Endodermal cell (in vitro differentiated cells): ENCODE data around the gene PLEKHO1. TPM values are rescaled to one million over a fixed set of nuclear protein-coding genes. Genes with fewer than 3 reads are reported as not detected.
"Not testable (repeated sequence)": the region's sequence is repeated elsewhere in the genome, so short reads cannot be mapped to it uniquely, and the experiment has no call there.

Source experiments
- DNase-seq: peaks from one replicate; pipeline ENCODE4 v3.0.0-alpha.2; 2017
- H3K27ac ChIP-seq: 2 replicates; pipeline ENCODE4 v1.5.1; 2013; ENCODE audit warnings: mild to moderate bottlenecking, low read depth, low read length, moderate library complexity
- H3K27me3 ChIP-seq: 2 replicates; pipeline ENCODE4 v1.6.1; 2013; ENCODE audit warnings: mild to moderate bottlenecking, low read length, moderate library complexity; ENCODE audit not compliant: insufficient read depth, control insufficient read depth, poor library complexity, severe bottlenecking
- H3K36me3 ChIP-seq: 2 replicates; pipeline ENCODE4 v1.7.0; 2013; ENCODE audit warnings: mild to moderate bottlenecking, low read length, moderate library complexity; ENCODE audit not compliant: control insufficient read depth, insufficient read depth
- H3K4me1 ChIP-seq: one replicate; pipeline ENCODE4 v1.7.0; 2013; ENCODE audit warnings: low read length; ENCODE audit not compliant: control insufficient read depth, insufficient read depth
- H3K4me3 ChIP-seq: 2 replicates; pipeline ENCODE4 v1.5.1; 2013; ENCODE audit warnings: mild to moderate bottlenecking, low read length, moderate library complexity
- H3K9ac ChIP-seq: 2 replicates; pipeline ENCODE4 v1.6.1; 2013; ENCODE audit warnings: mild to moderate bottlenecking, low read length, moderate library complexity; ENCODE audit not compliant: poor library complexity, severe bottlenecking; ENCODE audit errors: extremely low read depth
- H3K9me3 ChIP-seq: 2 replicates; pipeline ENCODE4 v1.6.1; 2013; ENCODE audit warnings: mild to moderate bottlenecking, low read length, moderate library complexity; ENCODE audit not compliant: control insufficient read depth
- H3K27ac Mint-ChIP-seq: 2 replicates; pipeline ENCODE4 v1.8.0; 2020; ENCODE audit warnings: mixed read lengths
- H3K27me3 Mint-ChIP-seq: 2 replicates; pipeline ENCODE4 v1.8.0; 2021; ENCODE audit warnings: mild to moderate bottlenecking, mixed read lengths; ENCODE audit not compliant: insufficient read depth
- H3K36me3 Mint-ChIP-seq: 2 replicates; pipeline ENCODE4 v1.8.0; 2020; ENCODE audit warnings: low read depth, mixed read lengths
- H3K4me1 Mint-ChIP-seq: 2 replicates; pipeline ENCODE4 v1.8.0; 2020; ENCODE audit warnings: mixed read lengths
- H3K4me3 Mint-ChIP-seq: 2 replicates; pipeline ENCODE4 v1.8.0; 2020; ENCODE audit warnings: mild to moderate bottlenecking, moderate library complexity, mixed read lengths
- H3K9me3 Mint-ChIP-seq: 2 replicates; pipeline ENCODE4 v1.8.0; 2020; ENCODE audit warnings: mild to moderate bottlenecking, mixed read lengths
- CTCF ChIP-seq: fragments of 200-600 bp; sonication (generic); conservative IDR thresholded peaks from 2 replicates; pipeline ENCODE4 v1.5.0; 2021; ENCODE audit warnings: antibody characterized with exemption, mild to moderate bottlenecking
- WGBS, 2 experiments: methylation state at CpG; one replicate each; pipeline versions ENCODE4 v1.1.5 to v1.1.7; 2013; ENCODE audit warnings: missing lambda C conversion rate in 2 of 2, mixed read lengths in 1 of 2; ENCODE audit not compliant: insufficient coverage in 1 of 2, insufficient read length in 1 of 2; 5-methylcytosine and 5-hydroxymethylcytosine counted together
- total RNA-seq, 2 donors: library from RNA; stranded (reverse); fragmentation: NEBNext Ultra II Directional in 1 of 2; extraction: Animal tissue kit (Norgen Biotek cat#: 25700) in 1 of 2; gene quantifications; 2 replicates in 1 of 2; 3 replicates in 1 of 2; pipeline ENCODE4 v1.2.1, GENCODE V29; 2021

The PLEKHO1 gene
- total RNA-seq, 2 donors from 2014 or later, result 42.9 to 46.0 TPM

- Histone ChIP-seq H3K4me3 (no peak overlapping the region), H3K27ac (no peak overlapping the region), H3K27me3 (no peaks in the 10 kb centered on the region), H3K9me3 (peaks cover 6% of the 10 kb centered on the region), H3K4me1 (no peaks in the 10 kb centered on the region), H3K9ac (no peak overlapping the region), H3K36me3 (no peaks in the 10 kb centered on the region)
- Mint-ChIP-seq H3K27me3 (no peaks in the 10 kb centered on the region), H3K4me1 (no peaks in the 10 kb centered on the region), H3K4me3 (no peak overlapping the region), H3K36me3 (no peaks in the 10 kb centered on the region), H3K9me3 (peaks cover 6% of the 10 kb centered on the region), H3K27ac (no peak overlapping the region)
- TF ChIP-seq CTCF, result no peak
- DNase-seq, result no peak
- WGBS, 2 experiments, result 83 to 86% methylated on average over 1 to 4 of the region's 4 CpGs
Measured at GRCh38 chr1:150194381-150195031, 44.8 kb downstream of the PLEKHO1 start.

DNA sequence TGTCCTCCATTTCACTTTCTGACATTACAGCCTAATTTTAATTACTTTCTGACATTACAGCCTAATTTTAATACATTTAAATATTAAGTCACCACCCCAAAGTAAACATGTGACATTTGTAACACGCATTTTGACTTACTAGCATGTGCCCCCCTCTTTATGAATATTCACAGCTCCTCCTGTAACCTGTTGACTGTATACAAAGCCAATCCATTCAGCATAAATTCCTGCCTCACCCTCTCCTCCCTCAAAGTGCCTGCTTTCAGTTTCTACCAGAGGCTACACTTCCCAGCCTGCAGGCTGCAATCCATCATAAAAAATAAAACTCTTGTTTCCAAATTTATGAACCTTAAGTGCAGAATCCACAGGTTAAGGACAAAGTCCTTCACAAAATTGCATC is 46.7 kb downstream of the PLEKHO1 start:
- Mint-ChIP-seq H3K9me3 (peaks cover 9% of the 10 kb centered on the region), H3K27ac (no peak overlapping the region), H3K4me1 (no peaks in the 10 kb centered on the region), H3K27me3 (no peaks in the 10 kb centered on the region), H3K36me3 (no peaks in the 10 kb centered on the region), H3K4me3 (no peak overlapping the region)
- Histone ChIP-seq H3K4me1 (no peaks in the 10 kb centered on the region), H3K36me3 (no peaks in the 10 kb centered on the region), H3K27me3 (no peaks in the 10 kb centered on the region), H3K9ac (no peak overlapping the region), H3K9me3 (peaks cover 8% of the 10 kb centered on the region), H3K4me3 (no peak overlapping the region), H3K27ac (no peak overlapping the region)
- WGBS, 2 experiments, result 70 to 92% methylated on average over 1 of the region's 1 CpG
- no peak for TF ChIP-seq CTCF
- no peak for DNase-seq

DNA sequence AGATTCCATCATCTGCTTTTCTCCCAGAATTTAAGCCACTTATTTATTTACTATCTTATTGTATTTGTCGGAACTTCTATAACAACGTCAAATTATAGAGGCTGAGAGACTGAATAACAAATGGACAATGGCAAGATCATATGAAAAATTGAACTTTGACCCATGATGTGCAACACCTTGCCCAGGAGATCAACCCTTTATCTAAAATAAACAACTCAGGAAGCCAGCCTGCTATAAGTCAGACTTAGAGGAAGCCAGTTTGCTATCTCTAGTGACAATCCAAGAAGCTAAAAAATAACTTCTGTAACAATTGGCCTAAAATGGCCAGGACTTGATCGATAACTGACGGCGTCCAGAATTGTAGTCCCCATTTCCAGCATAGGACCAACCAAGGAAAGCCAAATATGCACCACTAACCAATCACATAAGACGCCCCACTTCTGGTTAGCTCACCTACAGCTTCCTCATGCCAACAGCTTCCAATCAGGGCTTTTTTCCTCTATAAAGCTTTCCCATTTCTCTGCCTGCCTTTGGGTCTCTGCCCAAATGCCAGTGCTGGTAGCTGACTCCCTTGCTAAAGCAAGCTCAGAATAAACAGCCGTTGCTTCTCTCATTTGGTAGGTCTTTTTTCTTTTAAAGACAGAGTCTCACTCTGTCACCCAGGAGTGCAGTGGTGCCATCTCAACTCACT is 57.7 kb downstream of the PLEKHO1 start:
- Histone ChIP-seq H3K4me3 (peak overlapping the region; percentile 53), H3K9me3 (no peaks in the 10 kb centered on the region), H3K9ac (no peak overlapping the region), H3K4me1 (no peaks in the 10 kb centered on the region), H3K27me3 (no peaks in the 10 kb centered on the region), H3K36me3 (no peaks in the 10 kb centered on the region), H3K27ac (no peak overlapping the region)
- peaks cover 2% of the 10 kb centered on the region for H3K9me3 Mint-ChIP-seq
- no peaks in the 10 kb centered on the region for H3K36me3 Mint-ChIP-seq
- no peak for TF ChIP-seq CTCF
- H3K4me1 Mint-ChIP-seq, result peaks cover 9% of the 10 kb centered on the region
- no peak overlapping the region for H3K27ac Mint-ChIP-seq
- H3K4me3 Mint-ChIP-seq, result no peak overlapping the region
- no peaks in the 10 kb centered on the region for H3K27me3 Mint-ChIP-seq
- WGBS, 2 experiments, result 74 to 93% methylated on average over 5 to 7 of the region's 7 CpGs
- DNase-seq, result no peak

- H3K27ac ChIP-seq, H3K9ac ChIP-seq, DNase-seq, H3K4me1 Mint-ChIP-seq, H3K36me3 ChIP-seq, H3K4me1 ChIP-seq, H3K9me3 Mint-ChIP-seq, H3K36me3 Mint-ChIP-seq, H3K27me3 ChIP-seq, H3K4me3 ChIP-seq, H3K27ac Mint-ChIP-seq, H3K9me3 ChIP-seq, H3K27me3 Mint-ChIP-seq, H3K4me3 Mint-ChIP-seq: not testable (repeated sequence)
- 91 to 100% methylated on average over 1 to 6 of the region's 6 CpGs for WGBS, 2 experiments
Measured at GRCh38 chr1:150208460-150208859, 58.7 kb downstream of the PLEKHO1 start.
